Stimulated activated CD4-positive, alpha-beta T cell treated with anti-CD3 and anti-CD28 coated beads, Interleukin-15, amount 100 ng/mL, for 1 hour (primary cell): Measurements from ENCODE around the gene TMEM179.

Experiments used
- DNase-seq, 2 donors: peaks; one replicate each; pipeline ENCODE4 v3.0.0-alpha.2; 2020; ENCODE audit warnings: low read depth in 1 of 2, low spot score in 1 of 2

The TMEM179 gene

DNA sequence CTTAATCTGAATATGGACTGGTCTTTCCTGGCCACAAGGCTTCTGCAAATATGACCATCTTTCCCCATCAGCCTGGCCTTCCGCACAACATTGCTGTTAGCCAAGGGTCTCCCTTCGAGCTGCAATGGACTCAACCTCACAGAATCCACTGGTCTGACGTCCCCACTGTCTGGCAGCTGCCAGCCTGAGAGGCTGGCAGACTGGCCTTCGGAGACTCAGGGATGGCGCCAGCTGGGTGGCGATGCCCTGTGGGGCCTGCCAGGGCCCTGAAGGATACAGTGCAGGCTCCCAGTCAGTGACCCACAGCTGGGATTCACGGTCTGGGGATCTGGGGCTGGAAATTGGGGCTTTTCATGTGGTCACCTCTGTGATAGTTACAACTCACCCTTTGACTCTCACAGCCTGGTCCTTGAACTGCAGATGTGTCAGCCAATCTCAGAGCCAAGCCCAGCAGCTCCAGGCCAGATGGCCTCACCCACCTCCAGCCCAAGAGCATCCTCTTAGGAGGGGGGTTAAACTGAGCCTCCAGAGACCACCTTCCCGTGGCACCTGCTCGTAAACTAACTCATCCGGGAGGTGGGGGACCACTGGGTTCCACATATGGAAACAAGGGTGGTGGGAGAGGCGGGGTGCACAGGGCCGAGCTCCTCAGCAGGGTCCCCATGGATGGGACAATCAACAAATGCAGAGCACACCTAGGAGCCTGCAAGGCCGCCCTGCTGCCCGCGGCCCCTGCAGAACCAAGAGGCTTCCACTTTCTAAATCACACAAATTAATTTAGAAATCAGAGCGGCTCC lies 46.1 kb downstream of the TMEM179 start:
- DNase-seq: no peak

DNA sequence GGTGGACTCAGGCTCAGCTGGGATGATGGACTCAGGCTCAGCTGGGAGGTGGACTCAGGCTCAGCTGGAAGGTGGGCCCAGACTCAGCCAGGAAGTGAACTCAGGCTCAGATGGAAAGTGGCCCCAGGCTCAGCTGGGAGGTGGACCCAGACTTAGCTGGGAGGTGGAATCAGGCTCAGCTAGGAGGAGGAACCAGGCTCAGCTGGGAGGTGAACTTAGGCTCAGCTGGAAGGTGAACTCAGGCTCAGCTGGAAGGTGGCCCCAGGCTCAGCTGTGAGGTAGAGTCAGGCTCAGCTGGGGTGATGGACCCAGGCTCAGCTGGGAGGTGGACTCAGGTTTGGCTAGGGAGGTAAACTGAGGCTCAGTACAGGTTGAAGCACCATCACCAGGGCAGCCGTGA lies 46.8 kb downstream of the TMEM179 start:
- DNase-seq: no peak

DNA sequence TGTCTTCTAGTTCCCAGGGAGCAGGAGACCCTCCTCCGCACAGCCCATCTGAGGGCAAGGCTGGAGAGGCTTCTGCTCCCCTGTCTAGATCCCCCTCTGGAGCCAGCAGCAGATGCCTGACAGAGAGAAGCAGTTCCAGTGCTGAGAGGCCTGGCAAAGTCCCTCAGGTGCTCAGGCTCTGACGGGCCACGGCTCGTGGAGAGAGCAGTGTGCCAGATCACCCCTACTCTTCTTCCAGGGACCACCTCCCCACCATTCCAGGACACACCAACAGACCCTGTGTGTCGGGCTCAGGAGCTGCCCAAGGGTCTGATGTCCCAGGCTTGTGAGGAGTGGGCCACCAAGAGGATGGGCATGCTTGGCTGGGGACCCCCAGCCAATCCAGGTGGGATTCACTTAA lies 47.5 kb downstream of the TMEM179 start:
- DNase-seq: no peak

DNA sequence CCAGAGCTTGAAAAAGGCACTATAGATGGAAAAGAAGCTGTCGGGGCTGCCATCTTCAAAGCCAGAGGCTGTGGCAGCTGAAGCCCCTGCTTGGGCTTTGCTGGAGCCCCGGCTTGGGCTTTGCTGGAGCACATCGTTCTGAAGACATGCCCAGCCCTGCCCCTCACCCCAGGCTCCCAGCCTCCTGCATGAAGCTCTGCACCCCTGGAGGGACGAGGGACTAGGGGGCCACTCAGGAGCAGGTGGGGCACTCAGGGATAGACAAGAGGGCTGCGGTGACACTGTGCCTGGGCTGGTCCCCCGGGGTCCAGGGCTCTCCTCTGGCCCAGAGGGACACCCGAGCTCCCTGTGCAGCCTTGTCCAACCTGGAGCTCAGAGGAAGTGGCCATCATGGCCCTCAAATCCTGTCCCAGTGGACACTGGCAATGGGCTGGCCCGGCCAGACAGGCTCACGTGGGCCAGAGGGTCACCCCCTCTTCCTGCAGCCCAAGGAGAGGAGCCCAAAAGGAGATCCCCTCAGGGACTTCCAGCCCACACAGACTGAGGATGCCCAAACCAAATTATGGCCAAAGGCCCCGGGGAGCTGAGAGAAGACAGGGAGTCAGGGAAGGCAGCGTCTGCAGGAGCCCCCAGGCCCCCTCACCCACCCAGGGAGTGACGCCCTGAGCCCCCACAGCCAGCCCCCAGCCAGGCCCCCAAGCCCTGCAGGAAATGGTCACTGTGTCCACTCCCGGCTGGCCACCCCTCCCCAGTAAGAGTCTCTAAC lies 48.1 kb downstream of the TMEM179 start:
- no peak for DNase-seq

DNA sequence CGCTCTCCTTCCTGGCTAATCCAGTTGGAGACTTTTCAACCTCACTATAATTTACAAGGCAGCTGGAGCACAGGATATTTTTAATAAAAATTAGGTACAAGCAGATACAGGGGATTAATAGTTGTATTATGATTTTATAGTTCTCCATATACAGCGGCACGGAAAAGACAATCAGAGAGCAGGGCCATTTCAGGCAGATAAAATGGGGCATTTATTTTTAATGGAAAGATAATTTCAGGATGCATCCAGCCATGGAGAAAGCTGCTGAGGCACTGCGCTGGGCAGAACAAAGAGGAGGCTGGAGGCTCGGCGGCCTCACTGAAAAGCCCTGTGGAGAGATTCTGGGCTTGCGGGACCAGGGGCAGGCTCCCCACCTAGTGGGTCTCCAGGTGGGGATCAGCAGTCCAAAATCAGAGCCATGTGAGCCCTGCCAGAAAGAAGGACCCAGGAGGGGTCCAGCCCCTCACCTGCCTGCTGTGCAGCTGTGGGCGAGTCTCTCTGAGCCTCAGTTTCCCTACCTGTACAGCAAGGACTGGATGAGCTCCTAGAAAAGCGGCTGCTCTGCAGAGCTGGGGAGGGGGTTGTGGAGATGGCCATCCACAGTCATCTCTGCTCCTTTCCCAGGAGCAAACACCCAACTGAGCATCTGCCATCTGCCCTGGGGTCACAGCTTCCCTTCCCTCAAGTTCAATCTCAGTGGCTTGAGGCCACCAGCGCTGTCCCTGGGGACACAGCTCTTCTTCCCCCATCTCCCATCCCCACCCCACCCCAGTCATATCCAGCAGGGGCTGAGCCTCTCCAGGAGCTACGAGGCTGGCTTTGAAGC lies 48.9 kb downstream of the TMEM179 start:
- no peak for DNase-seq

DNA sequence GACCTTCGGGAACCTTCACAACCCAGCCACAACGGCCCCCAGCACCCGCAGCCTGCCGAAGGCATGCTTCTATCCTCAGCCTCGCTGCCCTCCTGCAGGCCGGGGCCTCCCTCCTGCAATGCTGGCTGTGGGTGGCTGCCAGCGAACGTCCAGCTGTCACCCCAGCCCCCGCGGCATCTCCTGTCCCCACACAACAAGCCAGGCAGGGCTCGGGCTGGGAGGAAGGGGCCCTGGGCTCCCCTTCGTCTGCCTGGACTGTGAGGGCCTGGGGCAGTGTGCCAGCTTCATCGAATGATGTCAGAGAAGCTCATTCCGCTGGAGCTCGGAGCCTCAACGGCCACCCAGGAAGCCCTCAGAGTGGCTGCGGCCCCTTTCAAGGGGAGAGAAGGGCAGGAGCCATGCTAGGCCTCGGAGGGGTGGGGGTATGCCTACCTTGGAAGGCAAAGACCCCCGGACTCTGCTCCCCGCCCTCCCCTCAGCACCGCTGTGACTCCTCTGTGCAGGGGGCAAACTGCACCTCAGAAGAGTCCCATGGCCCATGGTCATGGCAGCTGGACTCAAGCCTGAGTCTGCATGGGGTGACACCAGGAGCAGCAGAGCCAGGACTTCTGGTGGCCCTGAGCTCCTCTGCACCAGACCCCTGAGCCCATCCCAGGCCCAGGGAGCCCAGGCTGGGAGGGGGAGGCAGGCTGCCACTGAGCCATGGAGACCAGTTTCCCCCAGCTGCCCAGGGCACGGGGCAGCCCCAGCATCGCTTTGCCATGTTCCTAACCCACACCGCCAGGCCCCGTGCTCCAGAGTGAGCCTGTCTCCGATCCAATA lies 49.8 kb downstream of the TMEM179 start:
- DNase-seq: no peak

DNA sequence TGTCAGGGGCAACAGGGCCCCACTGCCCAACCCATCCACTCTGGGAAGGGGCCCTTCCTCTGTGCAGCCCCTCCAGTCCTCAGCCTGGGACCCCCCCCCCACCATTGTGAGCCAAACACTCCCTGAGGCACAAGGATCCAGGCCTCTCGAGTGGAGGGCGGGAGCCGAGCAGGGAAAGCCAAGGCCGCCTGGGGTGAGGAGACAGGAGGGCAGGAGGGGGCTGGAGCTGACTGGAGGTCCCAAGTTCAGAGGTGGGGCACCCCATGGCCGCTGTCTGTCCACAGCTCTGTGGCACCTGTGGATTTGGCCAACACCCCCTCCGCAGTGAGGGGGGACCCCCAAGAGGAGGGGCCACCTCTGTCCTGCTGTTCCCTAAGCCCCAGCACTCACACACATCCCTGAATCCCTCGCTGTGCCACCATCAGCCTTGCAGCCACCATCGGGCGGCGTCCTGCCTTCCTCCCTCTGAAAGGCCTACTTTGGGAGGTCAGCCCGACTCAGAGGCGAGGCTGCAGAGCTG lies 50.4 kb downstream of the TMEM179 start:
- no peak for DNase-seq

DNA sequence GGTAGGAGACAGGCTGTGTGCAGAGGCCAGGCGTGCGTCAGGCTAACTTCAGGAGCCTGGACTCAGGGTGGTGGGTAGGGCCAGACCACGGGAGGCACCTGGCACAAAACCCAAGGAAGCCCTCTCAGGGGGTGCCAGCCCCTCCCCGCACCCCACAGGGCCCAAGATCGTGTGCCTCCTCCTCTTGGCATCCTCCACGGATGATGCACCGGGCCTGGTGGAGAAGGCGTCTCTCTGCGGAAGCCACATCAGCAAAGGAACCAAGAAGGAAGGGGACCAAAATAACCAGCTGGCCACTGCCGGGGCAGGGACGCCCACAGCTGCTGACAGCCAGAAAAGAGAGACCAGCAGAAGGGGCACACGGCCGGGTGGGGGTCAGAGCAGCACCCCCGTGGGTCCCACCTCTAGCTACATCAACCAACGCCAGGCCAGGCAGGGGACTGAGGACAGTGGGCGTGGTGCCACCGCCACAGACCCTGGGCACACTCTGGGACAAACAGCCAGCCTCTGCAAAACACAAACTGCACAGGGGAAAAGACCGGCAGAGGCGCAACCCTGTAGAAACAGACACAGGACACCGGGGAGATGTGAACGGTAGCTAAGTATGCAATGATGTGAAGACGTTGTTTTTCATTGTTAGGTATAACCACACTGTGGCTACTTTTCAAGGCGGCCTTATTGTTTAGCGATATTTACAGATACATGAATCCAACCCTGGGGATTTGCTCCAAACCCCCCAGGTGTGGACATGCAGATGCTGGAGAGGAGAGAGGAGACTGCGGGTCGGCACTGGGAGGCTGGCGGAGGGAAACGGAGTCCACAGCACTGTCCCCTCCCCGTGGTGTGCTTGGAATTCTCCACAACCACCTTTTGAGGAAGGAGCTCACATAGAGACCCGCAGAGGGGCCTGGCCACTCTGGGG lies 51.1 kb downstream of the TMEM179 start:
- DNase-seq: no peak

DNA sequence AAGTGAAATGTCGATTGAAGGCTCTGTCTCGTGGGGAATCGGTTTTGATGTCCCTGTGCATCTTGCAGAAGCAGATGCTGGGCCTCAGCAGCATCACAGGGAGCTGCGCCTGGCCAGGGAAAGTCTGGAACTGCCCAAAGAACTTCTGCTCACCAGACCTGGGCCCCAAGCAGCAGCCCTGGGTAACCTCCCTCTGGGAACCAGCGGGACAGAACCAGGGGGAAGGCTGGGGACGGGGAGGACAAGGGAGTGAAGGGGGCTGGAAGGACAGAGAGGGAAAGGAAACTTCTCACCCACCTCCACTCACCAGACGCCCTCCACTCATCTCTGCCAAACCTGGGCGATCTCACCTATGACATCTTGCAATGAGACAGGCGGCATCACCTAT lies 51.8 kb downstream of the TMEM179 start:
- no peak for DNase-seq

- no peak for DNase-seq
Observed at GRCh38 chr14:104551851-104552737, 52.5 kb downstream of the TMEM179 start.

DNA sequence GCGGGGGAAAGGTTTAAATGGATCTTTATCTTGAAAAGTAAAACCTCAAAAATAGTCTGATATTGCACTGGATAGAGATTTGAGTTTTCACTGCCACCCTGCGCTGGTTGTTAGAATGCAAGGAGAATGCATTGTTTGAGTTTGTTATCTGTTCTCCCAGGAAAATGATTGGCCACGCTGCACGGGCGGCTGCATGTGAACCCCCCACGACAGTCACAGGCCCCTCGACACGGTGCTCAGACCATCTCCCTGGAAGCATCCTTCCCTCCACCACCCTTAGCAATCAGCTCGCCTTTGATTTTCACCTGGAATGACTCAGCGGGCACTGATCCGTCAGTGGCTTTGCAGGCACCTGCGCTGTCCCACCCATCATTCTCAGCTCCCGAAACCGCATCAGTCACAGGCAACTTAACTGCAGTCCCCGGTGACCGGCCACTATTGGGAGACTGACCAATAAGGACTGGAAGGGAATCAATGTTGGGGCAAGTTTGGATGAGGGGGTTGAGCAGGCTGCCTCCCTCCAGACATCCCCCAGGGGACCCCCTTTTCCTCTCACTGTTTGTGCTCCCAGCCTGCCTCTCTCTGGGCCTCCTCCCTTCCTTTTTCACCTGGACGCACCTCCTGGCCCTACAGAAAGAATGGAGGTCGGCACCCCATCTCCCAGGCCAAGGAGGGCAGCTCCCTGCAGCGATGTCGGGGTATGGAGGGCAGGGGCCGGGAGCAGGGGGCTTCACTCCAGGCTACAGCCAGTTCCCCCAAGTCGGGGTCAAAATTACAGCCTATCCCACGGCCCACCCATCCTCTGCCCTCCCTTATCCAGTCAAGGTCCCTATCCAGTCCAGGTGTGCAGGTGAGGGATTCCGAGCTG lies 53.5 kb downstream of the TMEM179 start:
- no peak for DNase-seq

DNA sequence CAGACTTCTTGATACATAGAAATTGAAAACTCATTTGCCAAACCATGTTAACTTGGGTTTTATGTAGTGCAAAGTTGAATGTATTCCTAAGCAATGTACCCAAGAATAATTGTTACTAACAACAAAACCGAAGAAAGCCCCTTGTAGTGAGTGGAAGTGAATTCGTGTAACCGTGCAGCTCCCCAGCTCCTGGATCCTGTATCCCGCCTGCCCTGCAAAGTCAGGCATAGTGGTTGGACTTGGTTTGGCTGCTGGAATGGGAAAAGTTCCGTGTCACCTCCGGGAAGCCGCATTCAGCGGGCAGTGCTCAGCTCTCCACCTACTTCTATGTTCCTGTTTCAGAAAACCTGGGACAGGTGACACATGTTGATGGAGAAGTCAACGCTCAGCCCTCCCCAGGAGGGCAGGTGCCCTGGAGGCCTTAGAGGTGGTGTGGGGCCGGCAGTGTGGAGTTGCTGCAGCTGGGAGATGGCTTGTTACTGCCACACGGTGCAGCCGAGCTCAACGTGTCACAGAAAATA lies 54.2 kb downstream of the TMEM179 start:
- no peak for DNase-seq

GRCh38 chr14:104549536-104550339 lies 54.8 kb downstream of the TMEM179 start:
- DNase-seq: no peak

GRCh38 chr14:104548802-104549535 lies 55.6 kb downstream of the TMEM179 start:
- DNase-seq: no peak

GRCh38 chr14:104547998-104548700 lies 56.4 kb downstream of the TMEM179 start:
- DNase-seq: no peak
